HEK293 (cell line): Measurements from ENCODE around the gene AMER1.

Experiments
- CTCF ChIA-PET: fragments of 350-600 bp; formaldehyde crosslinking; extraction: SDS; loops from one replicate; lab custom pipeline; 2021; ENCODE audit warnings: antibody characterized with exemption; lab: Yijun Ruan, JAX
- POLR2A ChIA-PET: fragments of 300-600 bp; formaldehyde crosslinking; extraction: SDS; loops from one replicate; lab custom pipeline; 2020; ENCODE audit warnings: antibody characterized with exemption, inconsistent platforms; lab: Yijun Ruan, JAX
- H3K27ac ChIP-seq: fragments of 200-500 bp; sonication (Bioruptor generic); 2 replicates; pipeline ENCODE4 v1.5.1; 2014; ENCODE audit warnings: low read depth, low read length, control low read depth, inconsistent platforms; ENCODE audit errors: extremely low read depth
- H3K36me3 ChIP-seq, 2 experiments: fragments of 200-500 bp in 1 of 2; sonication (Bioruptor generic) in 1 of 2; 1 replicate in 1 of 2; 2 replicates in 1 of 2; pipeline ENCODE4 v1.5.1; 2014 to 2017; ENCODE audit warnings: inconsistent platforms in 2 of 2, low read length in 2 of 2; ENCODE audit not compliant: control insufficient read depth in 2 of 2, insufficient read depth in 1 of 2
- H3K4me1 ChIP-seq: fragments of 200-500 bp; sonication (Bioruptor generic); 2 replicates; pipeline ENCODE4 v1.5.1; 2014; ENCODE audit warnings: mild to moderate bottlenecking, low read length, inconsistent platforms; ENCODE audit not compliant: control insufficient read depth, insufficient read depth
- H3K4me3 ChIP-seq: 2 replicates; pipeline ENCODE4 v1.5.1; 2011; ENCODE audit warnings: low read depth, mild to moderate bottlenecking, control low read depth, low read length, moderate library complexity
- H3K9me3 ChIP-seq: fragments of 200-500 bp; sonication (Bioruptor generic); 2 replicates; pipeline ENCODE4 v1.5.1; 2014; ENCODE audit warnings: low read depth, low read length, inconsistent platforms; ENCODE audit not compliant: control insufficient read depth, insufficient read depth
- BCL11A ChIP-seq: fragments of 450-650 bp; formaldehyde crosslinking; IDR thresholded peaks from 2 replicates; pipeline ENCODE4 v1.5.1; 2016; ENCODE audit warnings: low read depth, missing biosample characterization, missing genetic modification characterization
- FEZF1 ChIP-seq: fragments of 450-650 bp; formaldehyde crosslinking; IDR thresholded peaks from 2 replicates; pipeline ENCODE4 v1.5.1; 2016; ENCODE audit warnings: missing biosample characterization, missing genetic modification characterization
- GLI4 ChIP-seq: fragments of 450-650 bp; formaldehyde crosslinking; IDR thresholded peaks from 2 replicates; pipeline ENCODE4 v1.5.1; 2016; ENCODE audit warnings: missing biosample characterization, missing genetic modification characterization
- GLIS1 ChIP-seq: fragments of 450-650 bp; formaldehyde crosslinking; IDR thresholded peaks from 2 replicates; pipeline ENCODE4 v1.5.1; 2016; ENCODE audit warnings: missing biosample characterization, missing genetic modification characterization
- SP2 ChIP-seq: fragments of 450-650 bp; formaldehyde crosslinking; IDR thresholded peaks from 2 replicates; pipeline ENCODE4 v1.5.1; 2016; ENCODE audit warnings: missing biosample characterization, missing genetic modification characterization
- YY2 ChIP-seq: fragments of 450-650 bp; formaldehyde crosslinking; IDR thresholded peaks from 2 replicates; pipeline ENCODE4 v1.5.1; 2016; ENCODE audit warnings: missing biosample characterization, missing genetic modification characterization
- ZBTB48 ChIP-seq: fragments of 450-650 bp; formaldehyde crosslinking; IDR thresholded peaks from 2 replicates; pipeline ENCODE4 v1.5.1; 2016; ENCODE audit warnings: missing biosample characterization, missing genetic modification characterization
- ZNF133 ChIP-seq: fragments of 450-650 bp; formaldehyde crosslinking; IDR thresholded peaks from 2 replicates; pipeline ENCODE4 v1.5.1; 2016; ENCODE audit warnings: missing biosample characterization, missing genetic modification characterization
- ZNF169 ChIP-seq: fragments of 450-650 bp; formaldehyde crosslinking; IDR thresholded peaks from 2 replicates; pipeline ENCODE4 v1.5.1; 2016; ENCODE audit warnings: missing biosample characterization, missing genetic modification characterization
- ZNF23 ChIP-seq: fragments of 450-650 bp; formaldehyde crosslinking; IDR thresholded peaks from 2 replicates; pipeline ENCODE4 v1.5.1; 2016; ENCODE audit warnings: missing biosample characterization, missing genetic modification characterization, borderline replicate concordance
- ZNF266 ChIP-seq: fragments of 450-650 bp; formaldehyde crosslinking; IDR thresholded peaks from 2 replicates; pipeline ENCODE4 v1.5.1; 2016; ENCODE audit warnings: missing biosample characterization, missing genetic modification characterization, low read depth
- ZNF341 ChIP-seq: fragments of 450-650 bp; formaldehyde crosslinking; IDR thresholded peaks from 2 replicates; pipeline ENCODE4; 2016; ENCODE audit warnings: low read depth, missing biosample characterization, missing genetic modification characterization
- ZNF37A ChIP-seq: fragments of 450-650 bp; IDR thresholded peaks from 2 replicates; pipeline ENCODE4 v1.5.1; 2018; ENCODE audit warnings: missing biosample characterization, missing genetic modification characterization
- ZNF473 ChIP-seq: fragments of 450-650 bp; formaldehyde crosslinking; IDR thresholded peaks from 2 replicates; pipeline ENCODE4 v1.5.1; 2017; ENCODE audit warnings: missing biosample characterization, missing genetic modification characterization
- ZNF560 ChIP-seq: fragments of 450-650 bp; formaldehyde crosslinking; IDR thresholded peaks from 2 replicates; pipeline ENCODE4 v1.5.1; 2017; ENCODE audit warnings: missing biosample characterization, missing genetic modification characterization, borderline replicate concordance
- ZNF777 ChIP-seq: fragments of 450-650 bp; formaldehyde crosslinking; IDR thresholded peaks from 2 replicates; pipeline ENCODE4 v1.5.1; 2017; ENCODE audit warnings: missing biosample characterization, missing genetic modification characterization, borderline replicate concordance
- TF ChIP-seq, protein P1 (sequence below): fragments of 450-650 bp; formaldehyde crosslinking; IDR thresholded peaks from 2 replicates; pipeline ENCODE4 v1.5.1; 2016; ENCODE audit warnings: missing biosample characterization, missing genetic modification characterization
- TF ChIP-seq, protein P2 (sequence below): fragments of 450-650 bp; formaldehyde crosslinking; IDR thresholded peaks from 2 replicates; pipeline ENCODE4 v1.5.1; 2016; ENCODE audit warnings: missing biosample characterization, missing genetic modification characterization
- TF ChIP-seq, protein P3 (sequence below): fragments of 450-650 bp; formaldehyde crosslinking; conservative IDR thresholded peaks from 2 replicates; pipeline ENCODE4 v1.5.1; 2016; ENCODE audit warnings: low read depth, missing biosample characterization, missing genetic modification characterization
- TF ChIP-seq, protein P4 (sequence below): fragments of 450-650 bp; formaldehyde crosslinking; IDR thresholded peaks from 2 replicates; pipeline ENCODE4 v1.5.1; 2016; ENCODE audit warnings: missing biosample characterization, missing genetic modification characterization

The AMER1 gene

DNA sequence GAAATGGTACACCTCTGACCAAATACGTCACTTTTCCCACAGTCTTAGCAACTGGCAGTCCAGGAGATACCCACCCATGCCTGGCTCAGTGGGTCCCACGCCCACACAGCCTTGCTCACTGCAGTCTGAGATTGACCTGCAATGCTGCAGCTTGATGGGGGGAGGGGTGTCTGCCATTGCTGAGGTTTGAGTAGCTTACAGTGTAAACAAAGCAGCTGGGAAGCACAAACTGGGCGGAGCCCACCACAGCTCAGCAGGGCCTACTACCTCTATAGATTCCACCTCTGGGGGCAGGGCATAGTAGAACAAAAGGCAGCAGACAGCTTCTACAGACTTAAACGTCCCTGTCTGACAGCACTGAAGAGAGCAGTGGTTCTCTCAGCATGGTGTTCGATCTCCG lies 52.7 kb downstream of the AMER1 start:
- Histone ChIP-seq H3K27ac (no peak overlapping the region), H3K4me3 (no peak overlapping the region), H3K4me1 (no peaks in the 10 kb centered on the region), H3K36me3 (no peaks in the 10 kb centered on the region), H3K9me3 (no peaks in the 10 kb centered on the region; the same call in 1 of the 2 replicates)
- CTCF ChIA-PET, result no interaction called here
- no peak for TF ChIP-seq FEZF1 (tag by site-specific recombination)
- TF ChIP-seq, protein P1, sequence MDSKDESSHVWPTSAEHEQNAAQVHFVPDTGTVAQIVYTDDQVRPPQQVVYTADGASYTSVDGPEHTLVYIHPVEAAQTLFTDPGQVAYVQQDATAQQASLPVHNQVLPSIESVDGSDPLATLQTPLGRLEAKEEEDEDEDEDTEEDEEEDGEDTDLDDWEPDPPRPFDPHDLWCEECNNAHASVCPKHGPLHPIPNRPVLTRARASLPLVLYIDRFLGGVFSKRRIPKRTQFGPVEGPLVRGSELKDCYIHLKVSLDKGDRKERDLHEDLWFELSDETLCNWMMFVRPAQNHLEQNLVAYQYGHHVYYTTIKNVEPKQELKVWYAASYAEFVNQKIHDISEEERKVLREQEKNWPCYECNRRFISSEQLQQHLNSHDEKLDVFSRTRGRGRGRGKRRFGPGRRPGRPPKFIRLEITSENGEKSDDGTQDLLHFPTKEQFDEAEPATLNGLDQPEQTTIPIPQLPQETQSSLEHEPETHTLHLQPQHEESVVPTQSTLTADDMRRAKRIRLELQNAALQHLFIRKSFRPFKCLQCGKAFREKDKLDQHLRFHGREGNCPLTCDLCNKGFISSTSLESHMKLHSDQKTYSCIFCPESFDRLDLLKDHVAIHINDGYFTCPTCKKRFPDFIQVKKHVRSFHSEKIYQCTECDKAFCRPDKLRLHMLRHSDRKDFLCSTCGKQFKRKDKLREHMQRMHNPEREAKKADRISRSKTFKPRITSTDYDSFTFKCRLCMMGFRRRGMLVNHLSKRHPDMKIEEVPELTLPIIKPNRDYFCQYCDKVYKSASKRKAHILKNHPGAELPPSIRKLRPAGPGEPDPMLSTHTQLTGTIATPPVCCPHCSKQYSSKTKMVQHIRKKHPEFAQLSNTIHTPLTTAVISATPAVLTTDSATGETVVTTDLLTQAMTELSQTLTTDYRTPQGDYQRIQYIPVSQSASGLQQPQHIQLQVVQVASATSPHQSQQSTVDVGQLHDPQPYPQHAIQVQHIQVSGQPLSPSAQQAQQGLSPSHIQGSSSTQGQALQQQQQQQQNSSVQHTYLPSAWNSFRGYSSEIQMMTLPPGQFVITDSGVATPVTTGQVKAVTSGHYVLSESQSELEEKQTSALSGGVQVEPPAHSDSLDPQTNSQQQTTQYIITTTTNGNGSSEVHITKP (tag by site-specific recombination), result no peak
- no peak for TF ChIP-seq ZNF37A (tag by site-specific recombination)
- no peak for TF ChIP-seq ZBTB48 (tag by site-specific recombination)
- POLR2A ChIA-PET, result no interaction called here

DNA sequence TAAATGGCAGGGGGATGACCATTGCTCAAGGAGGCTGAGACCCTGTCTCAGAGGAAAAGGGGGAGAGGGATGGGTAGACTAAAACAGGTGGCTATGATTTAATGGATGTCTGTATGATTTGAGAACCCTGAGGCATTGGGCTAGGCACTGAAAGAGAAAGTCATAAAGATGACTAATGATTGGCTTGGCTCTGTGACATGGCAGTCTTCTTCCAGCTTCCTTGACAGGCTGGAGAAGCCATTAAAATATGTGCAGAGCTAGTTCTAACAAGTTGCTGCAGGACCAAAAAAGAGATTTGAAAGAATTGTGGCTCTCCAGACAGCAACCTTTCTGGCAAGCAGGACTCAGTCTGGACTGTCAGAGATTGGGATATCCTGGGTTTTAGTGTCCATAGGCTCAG lies 53.6 kb downstream of the AMER1 start:
- H3K27ac ChIP-seq, result no peak overlapping the region
- ChIA-PET POLR2A (no interaction called here), CTCF (no interaction called here)
- no peaks in the 10 kb centered on the region; the same call in 1 of the 2 replicates for H3K9me3 ChIP-seq
- H3K36me3 ChIP-seq, result no peaks in the 10 kb centered on the region
- H3K4me1 ChIP-seq, result no peaks in the 10 kb centered on the region
- no peak overlapping the region for H3K4me3 ChIP-seq
- TF ChIP-seq GLI4 (tag by site-specific recombination) (no peak), ZNF266 (no peak), ZNF341 (tag by site-specific recombination) (no peak), ZNF473 (no peak), ZNF169 (tag by site-specific recombination) (no peak), YY2 (no peak), ZNF777 (no peak), ZNF560 (tag by site-specific recombination) (no peak), ZNF133 (tag by site-specific recombination) (no peak), ZNF23 (tag by site-specific recombination) (no peak), BCL11A (tag by site-specific recombination) (no peak), GLIS1 (no peak), SP2 (tag by site-specific recombination) (no peak)
- TF ChIP-seq, protein P1 (tag by site-specific recombination), result no peak
- TF ChIP-seq, protein P2, sequence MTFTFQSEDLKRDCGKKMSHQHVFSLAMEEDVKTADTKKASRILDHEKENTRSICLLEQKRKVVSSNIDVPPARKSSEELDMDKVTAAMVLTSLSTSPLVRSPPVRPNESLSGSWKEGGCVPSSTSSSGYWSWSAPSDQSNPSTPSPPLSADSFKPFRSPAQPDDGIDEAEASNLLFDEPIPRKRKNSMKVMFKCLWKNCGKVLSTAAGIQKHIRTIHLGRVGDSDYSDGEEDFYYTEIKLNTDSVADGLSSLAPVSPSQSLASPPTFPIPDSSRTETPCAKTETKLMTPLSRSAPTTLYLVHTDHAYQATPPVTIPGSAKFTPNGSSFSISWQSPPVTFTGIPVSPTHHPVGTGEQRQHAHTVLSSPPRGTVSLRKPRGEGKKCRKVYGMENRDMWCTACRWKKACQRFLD, result no peak
- TF ChIP-seq, protein P3, sequence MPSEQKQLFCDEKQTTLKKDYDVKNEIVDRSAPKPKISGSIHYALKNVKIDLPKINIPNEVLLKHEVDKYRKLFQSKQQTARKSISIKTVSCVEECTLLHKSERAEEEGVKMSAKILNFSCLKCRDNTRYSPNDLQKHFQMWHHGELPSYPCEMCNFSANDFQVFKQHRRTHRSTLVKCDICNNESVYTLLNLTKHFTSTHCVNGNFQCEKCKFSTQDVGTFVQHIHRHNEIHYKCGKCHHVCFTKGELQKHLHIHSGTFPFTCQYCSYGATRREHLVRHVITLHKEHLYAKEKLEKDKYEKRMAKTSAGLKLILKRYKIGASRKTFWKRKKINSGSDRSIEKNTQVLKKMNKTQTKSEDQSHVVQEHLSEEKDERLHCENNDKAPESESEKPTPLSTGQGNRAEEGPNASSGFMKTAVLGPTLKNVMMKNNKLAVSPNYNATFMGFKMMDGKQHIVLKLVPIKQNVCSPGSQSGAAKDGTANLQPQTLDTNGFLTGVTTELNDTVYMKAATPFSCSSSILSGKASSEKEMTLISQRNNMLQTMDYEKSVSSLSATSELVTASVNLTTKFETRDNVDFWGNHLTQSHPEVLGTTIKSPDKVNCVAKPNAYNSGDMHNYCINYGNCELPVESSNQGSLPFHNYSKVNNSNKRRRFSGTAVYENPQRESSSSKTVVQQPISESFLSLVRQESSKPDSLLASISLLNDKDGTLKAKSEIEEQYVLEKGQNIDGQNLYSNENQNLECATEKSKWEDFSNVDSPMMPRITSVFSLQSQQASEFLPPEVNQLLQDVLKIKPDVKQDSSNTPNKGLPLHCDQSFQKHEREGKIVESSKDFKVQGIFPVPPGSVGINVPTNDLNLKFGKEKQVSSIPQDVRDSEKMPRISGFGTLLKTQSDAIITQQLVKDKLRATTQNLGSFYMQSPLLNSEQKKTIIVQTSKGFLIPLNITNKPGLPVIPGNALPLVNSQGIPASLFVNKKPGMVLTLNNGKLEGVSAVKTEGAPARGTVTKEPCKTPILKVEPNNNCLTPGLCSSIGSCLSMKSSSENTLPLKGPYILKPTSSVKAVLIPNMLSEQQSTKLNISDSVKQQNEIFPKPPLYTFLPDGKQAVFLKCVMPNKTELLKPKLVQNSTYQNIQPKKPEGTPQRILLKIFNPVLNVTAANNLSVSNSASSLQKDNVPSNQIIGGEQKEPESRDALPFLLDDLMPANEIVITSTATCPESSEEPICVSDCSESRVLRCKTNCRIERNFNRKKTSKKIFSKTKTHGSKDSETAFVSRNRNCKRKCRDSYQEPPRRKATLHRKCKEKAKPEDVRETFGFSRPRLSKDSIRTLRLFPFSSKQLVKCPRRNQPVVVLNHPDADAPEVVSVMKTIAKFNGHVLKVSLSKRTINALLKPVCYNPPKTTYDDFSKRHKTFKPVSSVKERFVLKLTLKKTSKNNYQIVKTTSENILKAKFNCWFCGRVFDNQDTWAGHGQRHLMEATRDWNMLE (tag by site-specific recombination), result no peak
- TF ChIP-seq, protein P4, sequence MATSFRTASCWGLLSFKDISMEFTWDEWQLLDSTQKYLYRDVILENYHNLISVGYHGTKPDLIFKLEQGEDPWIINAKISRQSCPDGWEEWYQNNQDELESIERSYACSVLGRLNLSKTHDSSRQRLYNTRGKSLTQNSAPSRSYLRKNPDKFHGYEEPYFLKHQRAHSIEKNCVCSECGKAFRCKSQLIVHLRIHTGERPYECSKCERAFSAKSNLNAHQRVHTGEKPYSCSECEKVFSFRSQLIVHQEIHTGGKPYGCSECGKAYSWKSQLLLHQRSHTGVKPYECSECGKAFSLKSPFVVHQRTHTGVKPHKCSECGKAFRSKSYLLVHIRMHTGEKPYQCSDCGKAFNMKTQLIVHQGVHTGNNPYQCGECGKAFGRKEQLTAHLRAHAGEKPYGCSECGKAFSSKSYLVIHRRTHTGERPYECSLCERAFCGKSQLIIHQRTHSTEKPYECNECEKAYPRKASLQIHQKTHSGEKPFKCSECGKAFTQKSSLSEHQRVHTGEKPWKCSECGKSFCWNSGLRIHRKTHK (tag by site-specific recombination), result no peak
